Stimulated activated CD8-positive, alpha-beta memory T cell treated with anti-CD3 and anti-CD28 coated beads, Interleukin-4, amount 100 ng/mL, for 24 hours (primary cell): ENCODE measurements around the gene RBM19.
A peak's percentile ranks its signal among the peaks of the same experiment; 100 is the strongest.

Source experiments
- DNase-seq: peaks from one replicate; pipeline ENCODE4 v3.0.0-alpha.2; 2020; ENCODE audit warnings: low read depth

Gene RBM19

GRCh38 chr12:113879658-113880057 is 86.5 kb downstream of the RBM19 start:
- DNase-seq: no peak

- no peak for DNase-seq
These were observed 88.5 kb downstream of the RBM19 start for GRCh38 chr12:113877607-113878006.

- no peak for DNase-seq
These were observed 90.0 kb downstream of the RBM19 start for GRCh38 chr12:113876160-113876559.

GRCh38 chr12:113875691-113876090 is 90.4 kb downstream of the RBM19 start:
- DNase-seq: no peak

- DNase-seq: no peak
These were observed 91.0 kb downstream of the RBM19 start for GRCh38 chr12:113874999-113875561.

- DNase-seq: no peak
These were observed 91.8 kb downstream of the RBM19 start for GRCh38 chr12:113874326-113874725.

- DNase-seq: no peak
These were observed 92.4 kb downstream of the RBM19 start for GRCh38 chr12:113873740-113874139.

- no peak for DNase-seq
These were observed 95.2 kb downstream of the RBM19 start for GRCh38 chr12:113870890-113871289.

- no peak for DNase-seq
These were observed 96.1 kb downstream of the RBM19 start for GRCh38 chr12:113870035-113870434.

GRCh38 chr12:113868365-113868764 is 97.8 kb downstream of the RBM19 start:
- DNase-seq: no peak

- no peak for DNase-seq
These were observed 98.9 kb downstream of the RBM19 start for GRCh38 chr12:113867258-113867657.

- DNase-seq: no peak
These were observed 99.6 kb downstream of the RBM19 start for GRCh38 chr12:113866496-113866895.

- no peak for DNase-seq
These were observed 102.7 kb downstream of the RBM19 start for GRCh38 chr12:113863455-113863845.

GRCh38 chr12:113862590-113863454 is 103.3 kb downstream of the RBM19 start:
- DNase-seq: peak; percentile 7

- no peak for DNase-seq
These were observed 104.3 kb downstream of the RBM19 start for GRCh38 chr12:113861708-113862312.

- DNase-seq: no peak
These were observed 105.2 kb downstream of the RBM19 start for GRCh38 chr12:113860950-113861349.

GRCh38 chr12:113860059-113860820 is 105.9 kb downstream of the RBM19 start:
- DNase-seq: no peak

GRCh38 chr12:113858841-113859386 is 107.2 kb downstream of the RBM19 start:
- no peak for DNase-seq

- no peak for DNase-seq
These were observed 108.8 kb downstream of the RBM19 start for GRCh38 chr12:113857371-113857770.

- no peak for DNase-seq
These were observed 110.1 kb downstream of the RBM19 start for GRCh38 chr12:113855998-113856397.

GRCh38 chr12:113854385-113855142 is 111.6 kb downstream of the RBM19 start:
- DNase-seq: no peak
